ENCODE measurements around the gene MPPED1.

MPPED1 gene

GRCh38 chr22:43388420-43388851 is 23.4 kb upstream of the MPPED1 start:
- DNase-seq (ENCODE audit: low spot score in 2 of 2): peak; percentile 76 to 90
- no peaks in the 10 kb centered on the region for H3K9me3 Mint-ChIP-seq
- H3K4me3 Mint-ChIP-seq: no peak overlapping the region
- no peak overlapping the region for H3K27ac Mint-ChIP-seq
- peaks cover 7% of the 10 kb centered on the region for H3K4me1 Mint-ChIP-seq
- ATAC-seq: peak; percentile 76
- H3K36me3 Mint-ChIP-seq: no peaks in the 10 kb centered on the region

GRCh38 chr22:43389227-43389836 is 22.5 kb upstream of the MPPED1 start:
- Mint-ChIP-seq H3K27ac (no peak overlapping the region), H3K9me3 (no peaks in the 10 kb centered on the region), H3K4me3 (no peak overlapping the region), H3K4me1 (peaks cover 7% of the 10 kb centered on the region), H3K36me3 (no peaks in the 10 kb centered on the region)
- ATAC-seq (no peak), DNase-seq (ENCODE audit: low spot score in 2 of 2) (no peak)

- Mint-ChIP-seq H3K36me3 (no peaks in the 10 kb centered on the region), H3K9me3 (no peaks in the 10 kb centered on the region), H3K4me1 (peaks cover 7% of the 10 kb centered on the region), H3K27ac (no peak overlapping the region), H3K4me3 (no peak overlapping the region)
- DNase-seq (ENCODE audit: low spot score in 2 of 2): no peak
- no peak for ATAC-seq
These were observed 21.6 kb upstream of the MPPED1 start for GRCh38 chr22:43390166-43390565.

GRCh38 chr22:43390872-43391271 is 20.9 kb upstream of the MPPED1 start:
- DNase-seq (ENCODE audit: low spot score in 2 of 2) (no peak), ATAC-seq (no peak)
- peaks cover 7% of the 10 kb centered on the region for H3K4me1 Mint-ChIP-seq
- no peaks in the 10 kb centered on the region for H3K9me3 Mint-ChIP-seq
- no peak overlapping the region for H3K4me3 Mint-ChIP-seq
- no peak overlapping the region for H3K27ac Mint-ChIP-seq
- no peaks in the 10 kb centered on the region for H3K36me3 Mint-ChIP-seq

GRCh38 chr22:43391306-43391705 is 20.5 kb upstream of the MPPED1 start:
- no peak overlapping the region for H3K4me3 Mint-ChIP-seq
- no peaks in the 10 kb centered on the region for H3K36me3 Mint-ChIP-seq
- H3K27ac Mint-ChIP-seq: no peak overlapping the region
- ATAC-seq (no peak), DNase-seq (ENCODE audit: low spot score in 2 of 2) (no peak)
- peaks cover 7% of the 10 kb centered on the region for H3K4me1 Mint-ChIP-seq
- no peaks in the 10 kb centered on the region for H3K9me3 Mint-ChIP-seq

GRCh38 chr22:43392385-43392989 is 19.3 kb upstream of the MPPED1 start:
- H3K27ac Mint-ChIP-seq: peak overlapping the region; percentile 15
- no peak for DNase-seq (ENCODE audit: low spot score in 2 of 2)
- H3K4me3 Mint-ChIP-seq: no peak overlapping the region
- peaks cover 7% of the 10 kb centered on the region for H3K4me1 Mint-ChIP-seq
- H3K36me3 Mint-ChIP-seq: no peaks in the 10 kb centered on the region
- ATAC-seq: no peak
- no peaks in the 10 kb centered on the region for H3K9me3 Mint-ChIP-seq

GRCh38 chr22:43393132-43393843 is 18.5 kb upstream of the MPPED1 start:
- Mint-ChIP-seq H3K4me3 (no peak overlapping the region), H3K27ac (no peak overlapping the region), H3K4me1 (peaks cover 3% of the 10 kb centered on the region), H3K9me3 (no peaks in the 10 kb centered on the region), H3K36me3 (no peaks in the 10 kb centered on the region)
- no peak for ATAC-seq
- DNase-seq (ENCODE audit: low spot score in 2 of 2): no peak

- H3K9me3 Mint-ChIP-seq: no peaks in the 10 kb centered on the region
- no peak overlapping the region for H3K27ac Mint-ChIP-seq
- DNase-seq (ENCODE audit: low spot score in 2 of 2) (no peak), ATAC-seq (no peak)
- H3K4me1 Mint-ChIP-seq: no peaks in the 10 kb centered on the region
- H3K36me3 Mint-ChIP-seq: no peaks in the 10 kb centered on the region
- H3K4me3 Mint-ChIP-seq: no peak overlapping the region
These were observed 17.9 kb upstream of the MPPED1 start for GRCh38 chr22:43393844-43394474.

GRCh38 chr22:43395086-43395695 is 16.6 kb upstream of the MPPED1 start:
- Mint-ChIP-seq H3K36me3 (no peaks in the 10 kb centered on the region), H3K4me3 (no peak overlapping the region), H3K4me1 (no peaks in the 10 kb centered on the region), H3K27ac (no peak overlapping the region), H3K9me3 (no peaks in the 10 kb centered on the region)
- no peak for DNase-seq (ENCODE audit: low spot score in 2 of 2)
- no peak for ATAC-seq

- ATAC-seq: no peak
- Mint-ChIP-seq H3K4me1 (no peaks in the 10 kb centered on the region), H3K4me3 (no peak overlapping the region), H3K9me3 (no peaks in the 10 kb centered on the region), H3K36me3 (no peaks in the 10 kb centered on the region), H3K27ac (no peak overlapping the region)
- no peak for DNase-seq (ENCODE audit: low spot score in 2 of 2)
These were observed 15.4 kb upstream of the MPPED1 start for GRCh38 chr22:43396321-43396933.

GRCh38 chr22:43396934-43397457 is 14.8 kb upstream of the MPPED1 start:
- ATAC-seq: no peak
- Mint-ChIP-seq H3K36me3 (no peaks in the 10 kb centered on the region), H3K4me1 (no peaks in the 10 kb centered on the region), H3K4me3 (no peak overlapping the region), H3K9me3 (no peaks in the 10 kb centered on the region), H3K27ac (no peak overlapping the region)
- no peak for DNase-seq (ENCODE audit: low spot score in 2 of 2)

GRCh38 chr22:43397766-43398165 is 14.0 kb upstream of the MPPED1 start:
- H3K9me3 Mint-ChIP-seq: no peaks in the 10 kb centered on the region
- ATAC-seq (no peak), DNase-seq (ENCODE audit: low spot score in 2 of 2) (no peak)
- H3K4me3 Mint-ChIP-seq: no peak overlapping the region
- no peaks in the 10 kb centered on the region for H3K4me1 Mint-ChIP-seq
- no peaks in the 10 kb centered on the region for H3K36me3 Mint-ChIP-seq
- H3K27ac Mint-ChIP-seq: no peak overlapping the region

- no peaks in the 10 kb centered on the region for H3K4me1 Mint-ChIP-seq
- ATAC-seq: no peak
These were observed 13.6 kb upstream of the MPPED1 start for GRCh38 chr22:43398246-43398645.

GRCh38 chr22:43398910-43399309 is 12.9 kb upstream of the MPPED1 start:
- Mint-ChIP-seq H3K9me3 (no peaks in the 10 kb centered on the region), H3K36me3 (no peaks in the 10 kb centered on the region), H3K4me3 (no peak overlapping the region), H3K4me1 (no peaks in the 10 kb centered on the region), H3K27ac (no peak overlapping the region)
- ATAC-seq (no peak), DNase-seq (ENCODE audit: low spot score in 2 of 2) (no peak)

More at GRCh38 chr22:43398246-43398645, 13.6 kb upstream of the MPPED1 start:
- no peak for DNase-seq (ENCODE audit: low spot score in 2 of 2)
- H3K4me3 Mint-ChIP-seq: no peak overlapping the region
- H3K36me3 Mint-ChIP-seq: no peaks in the 10 kb centered on the region
- H3K27ac Mint-ChIP-seq: no peak overlapping the region
- H3K9me3 Mint-ChIP-seq: no peaks in the 10 kb centered on the region

Measured in stimulated activated effector memory CD8-positive, alpha-beta T cell treated with anti-CD3 and anti-CD28 coated beads, Interleukin-12 subunit alpha, Interleukin-12 subunit beta, amount 100 ng/mL, for 72 hours (primary cell).